C1 segment of cervical spinal cord (tissue), 14 donors: Measurements from ENCODE around the gene CD37.

Experiments used
- DNase-seq, 14 donors: peaks; one replicate each; lab custom pipeline; 2025; lab: John Stamatoyannopoulos, UW

CD37 gene

GRCh38 chr19:49378512-49378911 is 43.3 kb downstream of the CD37 start:
- no peak for DNase-seq

- DNase-seq = no peak
These were observed 45.2 kb downstream of the CD37 start for GRCh38 chr19:49380391-49380790.

- no peak for DNase-seq
These were observed 47.4 kb downstream of the CD37 start for GRCh38 chr19:49382639-49383038.

GRCh38 chr19:49383599-49383998 is 48.4 kb downstream of the CD37 start:
- DNase-seq = no peak

- peak in 10 of 14 donors; percentile 10 to 74 (median 26) for DNase-seq
These were observed 52.7 kb downstream of the CD37 start, which contains the start of gene KASH5 for GRCh38 chr19:49387936-49388372. TSS of gene KASH5 (plus strand) at chr19:49388249. CDS start at chr19:49390884, 2,635 bp downstream.

- no peak for DNase-seq
These were observed 54.2 kb downstream of the CD37 start for GRCh38 chr19:49389406-49389805.
